ENCODE measurements around the gene LRRC72.
"Not testable (repeated sequence)": the region's sequence is repeated elsewhere in the genome, so short reads cannot be mapped to it uniquely, and the experiment has no call there.

LRRC72 gene

GRCh38 chr7:16502303-16502702 is 24.3 kb upstream of the LRRC72 start:
- no peaks in the 10 kb centered on the region for H3K36me3 Mint-ChIP-seq (ENCODE audit: low read depth)
- no peak overlapping the region for H3K4me3 Mint-ChIP-seq
- no peak for TF ChIP-seq CTCF (IDR thresholded peaks at IDR 0.05; ENCODE audit: unreplicated experiment in 3 of 3)
- no peaks in the 10 kb centered on the region for H3K27me3 Mint-ChIP-seq (ENCODE audit: low read depth)
- no peak overlapping the region for H3K27ac Mint-ChIP-seq
- H3K4me1 Mint-ChIP-seq: no peaks in the 10 kb centered on the region
- peaks cover 5% of the 10 kb centered on the region for H3K9me3 Mint-ChIP-seq

GRCh38 chr7:16504019-16504418 is 22.6 kb upstream of the LRRC72 start:
- no peaks in the 10 kb centered on the region for H3K36me3 Mint-ChIP-seq (ENCODE audit: low read depth)
- H3K27me3 Mint-ChIP-seq (ENCODE audit: low read depth): no peaks in the 10 kb centered on the region
- no peak overlapping the region for H3K4me3 Mint-ChIP-seq
- H3K9me3 Mint-ChIP-seq: peaks cover 14% of the 10 kb centered on the region
- H3K27ac Mint-ChIP-seq: no peak overlapping the region
- H3K4me1 Mint-ChIP-seq: no peaks in the 10 kb centered on the region
- no peak for TF ChIP-seq CTCF (IDR thresholded peaks at IDR 0.05; ENCODE audit: unreplicated experiment in 3 of 3)

GRCh38 chr7:16506422-16506821 is 20.2 kb upstream of the LRRC72 start:
- H3K4me3 Mint-ChIP-seq; H3K4me1 Mint-ChIP-seq; H3K27ac Mint-ChIP-seq; H3K36me3 Mint-ChIP-seq (ENCODE audit: low read depth); H3K27me3 Mint-ChIP-seq (ENCODE audit: low read depth): not testable (repeated sequence)
- peaks cover 11% of the 10 kb centered on the region for H3K9me3 Mint-ChIP-seq

GRCh38 chr7:16509829-16510228 is 16.8 kb upstream of the LRRC72 start:
- no peak for TF ChIP-seq CTCF (IDR thresholded peaks at IDR 0.05; ENCODE audit: unreplicated experiment in 3 of 3)
- no peaks in the 10 kb centered on the region for H3K4me1 Mint-ChIP-seq
- no peaks in the 10 kb centered on the region for H3K36me3 Mint-ChIP-seq (ENCODE audit: low read depth)
- H3K9me3 Mint-ChIP-seq: peaks cover 11% of the 10 kb centered on the region
- no peak overlapping the region for H3K27ac Mint-ChIP-seq
- peaks cover 3% of the 10 kb centered on the region for H3K27me3 Mint-ChIP-seq (ENCODE audit: low read depth)
- H3K4me3 Mint-ChIP-seq: no peak overlapping the region

- peaks cover 9% of the 10 kb centered on the region for H3K9me3 Mint-ChIP-seq
- no peak for TF ChIP-seq CTCF (IDR thresholded peaks at IDR 0.05; ENCODE audit: unreplicated experiment in 3 of 3)
- H3K36me3 Mint-ChIP-seq (ENCODE audit: low read depth): no peaks in the 10 kb centered on the region
- H3K27me3 Mint-ChIP-seq (ENCODE audit: low read depth): peaks cover 3% of the 10 kb centered on the region
- no peaks in the 10 kb centered on the region for H3K4me1 Mint-ChIP-seq
- no peak overlapping the region for H3K4me3 Mint-ChIP-seq
- H3K27ac Mint-ChIP-seq: no peak overlapping the region
These were observed 15.3 kb upstream of the LRRC72 start for GRCh38 chr7:16511314-16511713.

- peaks cover 9% of the 10 kb centered on the region for H3K9me3 Mint-ChIP-seq
- no peak overlapping the region for H3K4me3 Mint-ChIP-seq
- no peaks in the 10 kb centered on the region for H3K36me3 Mint-ChIP-seq (ENCODE audit: low read depth)
- H3K4me1 Mint-ChIP-seq: no peaks in the 10 kb centered on the region
- TF ChIP-seq CTCF (IDR thresholded peaks at IDR 0.05; ENCODE audit: unreplicated experiment in 3 of 3): no peak
- no peak overlapping the region for H3K27ac Mint-ChIP-seq
- peaks cover 3% of the 10 kb centered on the region for H3K27me3 Mint-ChIP-seq (ENCODE audit: low read depth)
These were observed 14.5 kb upstream of the LRRC72 start for GRCh38 chr7:16512097-16512496.

Measured in nephron (organoid).